H1 (cell line): ENCODE data around the gene ST6GALNAC4. TPM values are rescaled to one million over a fixed set of nuclear protein-coding genes. Genes with fewer than 3 reads are reported as not detected.

Source experiments
- CTCF ChIA-PET: fragments of 300-600 bp; sonication (Branson Sonifier 250); formaldehyde crosslinking; loops from one replicate; lab custom pipeline; 2021; ENCODE audit not compliant: partially characterized antibody; lab: Charles Lee
- POLR2A ChIA-PET: fragments of 300-600 bp; sonication (Branson Sonifier 250); formaldehyde crosslinking; loops from one replicate; lab custom pipeline; 2021; ENCODE audit warnings: inconsistent platforms; ENCODE audit not compliant: partially characterized antibody; lab: Charles Lee
- DNase-seq, 2 experiments: peaks; one replicate each; pipeline versions ENCODE4 v3.0.0 to v3.0.0-alpha.2; 2010 to 2022; ENCODE audit warnings: low spot score in 2 of 2, low read depth in 1 of 2, mixed read lengths in 1 of 2
- FAIRE-seq: peaks from 2 replicates; lab custom pipeline; 2011; peaks lifted over from hg19 to GRCh38; lab: Jason Lieb, UNC
- H2AFZ ChIP-seq: 2 replicates; pipeline ENCODE4 v1.8.1; 2012; ENCODE audit warnings: low read length, inconsistent platforms
- H2AK5ac ChIP-seq: 2 replicates; pipeline ENCODE4 v1.6.1; 2013; ENCODE audit warnings: low read depth, low read length
- H2BK120ac ChIP-seq: replicated peaks from 2 replicates; pipeline ENCODE3; 2013; ENCODE audit warnings: low read depth, low read length, inconsistent platforms
- H2BK12ac ChIP-seq: 2 replicates; pipeline ENCODE4 v1.6.1; 2013; ENCODE audit warnings: low read depth, low read length
- H2BK15ac ChIP-seq: 2 replicates; pipeline ENCODE4 v1.6.1; 2013; ENCODE audit warnings: low read length
- H2BK20ac ChIP-seq: 2 replicates; pipeline ENCODE4 v1.6.1; 2013; ENCODE audit warnings: low read length
- H2BK5ac ChIP-seq: 2 replicates; pipeline ENCODE4 v1.6.1; 2013; ENCODE audit warnings: low read depth, low read length
- H3K14ac ChIP-seq: 2 replicates; pipeline ENCODE4 v1.6.1; 2013; ENCODE audit warnings: inconsistent platforms; ENCODE audit not compliant: insufficient read length
- H3K18ac ChIP-seq: 2 replicates; pipeline ENCODE4 v1.6.1; 2013; ENCODE audit warnings: low read length; ENCODE audit errors: extremely low read depth
- H3K23ac ChIP-seq: 2 replicates; pipeline ENCODE4 v1.6.1; 2013; ENCODE audit warnings: inconsistent platforms; ENCODE audit not compliant: insufficient read length
- H3K23me2 ChIP-seq: 2 replicates; pipeline ENCODE4 v1.6.1; 2013; ENCODE audit warnings: low read depth, low read length
- H3K27ac ChIP-seq: 2 replicates; pipeline ENCODE4 v1.6.1; 2011; ENCODE audit warnings: low read depth, low read length, inconsistent platforms
- H3K27me3 ChIP-seq, 4 experiments: replicated peaks in 1 of 4; 1 replicate in 1 of 4; 2 replicates in 3 of 4; pipeline versions ENCODE4 v1.6.1 to v1.8.1; 2011 to 2013; ENCODE audit warnings: low read length in 3 of 4, mild to moderate bottlenecking in 3 of 4, inconsistent platforms in 2 of 4, mixed read lengths in 2 of 4, moderate library complexity in 1 of 4; ENCODE audit not compliant: control insufficient read depth in 3 of 4, insufficient read depth in 3 of 4; ENCODE audit errors: extremely low read depth in 1 of 4
- H3K36me3 ChIP-seq, 4 experiments: 2 replicates each; pipeline versions ENCODE4 v1.6.1 to v1.8.1; 2011 to 2013; ENCODE audit warnings: mild to moderate bottlenecking in 4 of 4, low read length in 3 of 4, moderate library complexity in 2 of 4, control low read depth in 1 of 4, inconsistent platforms in 1 of 4; ENCODE audit not compliant: insufficient read depth in 4 of 4, control insufficient read depth in 2 of 4
- H3K4ac ChIP-seq: replicated peaks from 2 replicates; pipeline ENCODE3; 2013; ENCODE audit warnings: low read length, low read depth, mixed read lengths, inconsistent platforms; ENCODE audit not compliant: insufficient read length
- H3K4me1 ChIP-seq, 4 experiments: replicated peaks in 1 of 4; 1 replicate in 1 of 4; 2 replicates in 3 of 4; pipeline versions ENCODE4 v1.6.1 to v1.8.1; 2011 to 2013; ENCODE audit warnings: low read length in 3 of 4, inconsistent platforms in 2 of 4, mixed read lengths in 1 of 4; ENCODE audit not compliant: insufficient read depth in 4 of 4, control insufficient read depth in 3 of 4
- H3K4me2 ChIP-seq, 2 experiments: 2 replicates each; pipeline versions ENCODE4 v1.6.1 to v1.8.1; 2011 to 2013; ENCODE audit warnings: low read depth in 2 of 2, low read length in 2 of 2, control low read depth in 1 of 2, inconsistent platforms in 1 of 2, mild to moderate bottlenecking in 1 of 2; ENCODE audit not compliant: insufficient read depth in 1 of 2
- H3K4me3 ChIP-seq, 4 experiments: fragments of 200-600, 300-600 bp in 1 of 4; sonication (generic), shearing (Covaris generic), sonication (Bioruptor Twin) in 1 of 4; 2 replicates each; pipeline versions ENCODE4 v1.5.1 to v1.8.1; 2011 to 2016; ENCODE audit warnings: low read length in 4 of 4, low read depth in 3 of 4, control low read depth in 2 of 4, inconsistent platforms in 2 of 4, mild to moderate bottlenecking in 2 of 4, mixed read lengths in 1 of 4, moderate library complexity in 1 of 4; ENCODE audit not compliant: insufficient read depth in 2 of 4; ENCODE audit errors: extremely low read depth in 1 of 4
- H3K56ac ChIP-seq: replicated peaks from 2 replicates; pipeline ENCODE3; 2013; ENCODE audit warnings: low read depth, mild to moderate bottlenecking, mixed read lengths, low read length, inconsistent platforms; ENCODE audit not compliant: insufficient read length
- H3K79me1 ChIP-seq: 2 replicates; pipeline ENCODE4 v1.6.1; 2013; ENCODE audit warnings: low read depth, low read length, control low read depth
- H3K79me2 ChIP-seq, 2 experiments: 2 replicates each; pipeline versions ENCODE4 v1.6.1 to v1.8.1; 2012 to 2013; ENCODE audit warnings: low read length in 2 of 2, mild to moderate bottlenecking in 2 of 2, inconsistent platforms in 1 of 2; ENCODE audit not compliant: insufficient read depth in 2 of 2, control insufficient read depth in 1 of 2
- H3K9ac ChIP-seq, 4 experiments: replicated peaks in 1 of 4; 1 replicate in 1 of 4; 2 replicates in 3 of 4; pipeline versions ENCODE4 v1.6.1 to v1.8.1; 2011 to 2013; ENCODE audit warnings: low read depth in 3 of 4, low read length in 3 of 4, control low read depth in 2 of 4, mild to moderate bottlenecking in 2 of 4, moderate library complexity in 2 of 4, inconsistent platforms in 1 of 4; ENCODE audit errors: extremely low read depth in 1 of 4
- H3K9me3 ChIP-seq, 2 experiments: 2 replicates each; pipeline versions ENCODE4 v1.6.1 to v1.8.1; 2012 to 2013; ENCODE audit warnings: mild to moderate bottlenecking in 2 of 2, moderate library complexity in 2 of 2, control low read depth in 1 of 2, inconsistent platforms in 1 of 2, low read depth in 1 of 2, low read length in 1 of 2, mixed read lengths in 1 of 2; ENCODE audit not compliant: insufficient read depth in 2 of 2
- H4K20me1 ChIP-seq, 2 experiments: replicated peaks in 1 of 2; 2 replicates each; pipeline versions ENCODE3 to v1.8.1; 2011 to 2013; ENCODE audit warnings: inconsistent platforms in 2 of 2, low read length in 2 of 2, mild to moderate bottlenecking in 1 of 2; ENCODE audit not compliant: insufficient read depth in 2 of 2, control insufficient read depth in 1 of 2
- H4K5ac ChIP-seq: 2 replicates; pipeline ENCODE4 v1.6.1; 2013; ENCODE audit warnings: low read length, low read depth, mixed read lengths, inconsistent platforms; ENCODE audit not compliant: insufficient read length
- H4K8ac ChIP-seq: 2 replicates; pipeline ENCODE4 v1.8.0; 2013; ENCODE audit warnings: mild to moderate bottlenecking, moderate library complexity, low read length, inconsistent platforms; ENCODE audit not compliant: insufficient read depth; ENCODE audit errors: extremely low read depth
- H4K91ac ChIP-seq: replicated peaks from 2 replicates; pipeline ENCODE3; 2013; ENCODE audit warnings: low read length, mixed read lengths, inconsistent platforms; ENCODE audit not compliant: insufficient read length
- ASH2L ChIP-seq: fragments of 200-600, 300-600 bp; sonication (generic); IDR thresholded peaks from one replicate; pipeline ENCODE4 v1.7.1; 2017; ENCODE audit warnings: low read length
- GABPA ChIP-seq: IDR thresholded peaks from 2 replicates; pipeline ENCODE4 v1.6.1; 2011; ENCODE audit warnings: mild to moderate bottlenecking, low read length, moderate library complexity, borderline replicate concordance; ENCODE audit not compliant: insufficient read depth
- NANOG ChIP-seq: IDR thresholded peaks from 2 replicates; pipeline ENCODE4 v1.6.1; 2011; ENCODE audit warnings: low read length, low read depth, mild to moderate bottlenecking, inconsistent platforms; ENCODE audit not compliant: insufficient read depth, poor library complexity, severe bottlenecking
- SAP30 ChIP-seq: fragments of 300-600 bp; sonication (generic); IDR thresholded peaks from 2 replicates; pipeline ENCODE4 v1.7.1; 2012; ENCODE audit warnings: low read length, moderate library complexity, mild to moderate bottlenecking, inconsistent platforms; ENCODE audit not compliant: insufficient read depth, insufficient replicate concordance
- SP4 ChIP-seq: IDR thresholded peaks from 2 replicates; pipeline ENCODE4 v1.6.1; 2012; ENCODE audit warnings: low read length, inconsistent platforms
- WGBS, 2 experiments: shearing (Covaris generic) in 1 of 2; methylation state at CpG; one replicate each; pipeline versions ENCODE4 v1.1.6 to v1.1.7; 2013 to 2015; ENCODE audit warnings: low lambda C conversion rate in 2 of 2, mixed read lengths in 2 of 2, inconsistent platforms in 1 of 2, low coverage in 1 of 2, missing lambda C conversion rate in 1 of 2; ENCODE audit not compliant: insufficient replicate concordance in 2 of 2, insufficient coverage in 1 of 2, insufficient read length in 1 of 2; ENCODE audit errors: extremely low coverage in 1 of 2, missing lambda C conversion rate in 1 of 2; 5-methylcytosine and 5-hydroxymethylcytosine counted together
- polyA plus RNA-seq, 7 experiments: library from polyadenylated mRNA; depleted of rRNA in 3 of 7; stranded (reverse) in 5 of 7; unstranded in 2 of 7; fragments of >200 nt in 5 of 7; fragments of 200-250 nt in 2 of 7; gene quantifications; 1 replicate in 5 of 7; 2 replicates in 1 of 7; 4 replicates in 1 of 7; pipeline versions ENCODE4 v1.2.1 to v1.2.3, GENCODE V29; 2011 to 2013; ENCODE audit warnings: missing spikeins in 2 of 7, mixed read lengths in 2 of 7
- total RNA-seq: library from RNA; stranded (reverse); fragmentation: NEBNext Ultra II Directional; extraction: Animal tissue kit (Norgen Biotek cat#: 25700); gene quantifications from 2 replicates; pipeline ENCODE4 v1.2.1, GENCODE V29; 2021

Gene ST6GALNAC4
- total and polyA plus RNA-seq, 2 of the 8 experiments (the other 6 are each of a cell fraction or from before 2014, with no cell fraction given) = 21.8 to 34.1 TPM

DNA sequence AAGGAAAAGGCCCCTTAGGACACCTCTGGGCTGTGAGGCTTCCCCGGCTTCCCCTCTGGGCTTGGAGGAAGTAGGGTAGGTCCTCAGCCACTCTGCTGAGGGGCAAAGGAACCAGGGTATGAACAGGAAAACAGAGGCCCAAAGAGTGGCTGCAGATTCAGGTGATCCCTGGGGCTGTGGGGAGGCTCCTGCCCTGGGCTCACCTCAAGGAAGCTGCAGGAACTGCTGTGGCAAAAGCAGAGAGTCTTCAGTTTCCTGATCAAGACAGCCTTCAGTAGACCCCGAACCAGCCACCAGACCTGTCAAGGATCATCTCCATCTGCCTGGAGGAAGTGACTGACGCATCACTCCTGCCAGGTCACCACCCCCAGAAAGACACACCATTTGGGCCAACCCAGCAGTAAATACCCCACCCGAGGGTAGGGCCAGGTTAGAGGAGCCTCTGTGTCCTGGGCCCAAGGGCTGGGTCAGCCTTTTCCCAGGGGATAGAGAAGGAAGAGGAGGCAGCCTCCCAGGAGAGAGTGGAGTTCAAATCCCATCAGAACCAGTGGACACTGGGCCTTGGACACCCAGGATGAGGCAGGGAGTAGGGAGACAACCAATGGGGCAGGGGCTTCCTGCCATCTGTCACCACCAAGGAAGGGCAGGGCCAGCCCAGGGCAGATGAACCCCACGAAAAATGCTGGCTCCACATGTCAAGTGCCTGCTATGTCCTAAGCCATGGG lies 11.7 kb downstream of the ST6GALNAC4 start:
- WGBS, 2 experiments = 92% methylated on average over 5 of the region's 5 CpGs; no CpG with 5 or more reads in 1 of the 2 experiments
- no peaks in the 10 kb centered on the region for H3K23me2 ChIP-seq
- H3K56ac ChIP-seq = no peak overlapping the region
- no peaks in the 10 kb centered on the region for H3K79me1 ChIP-seq
- H2AK5ac ChIP-seq = 0 out of 2 replicates have a peak overlapping the region, but pooled peaks have one; percentile 61
- no peaks in the 10 kb centered on the region for H3K36me3 ChIP-seq
- CTCF ChIA-PET = interaction anchor here (1.0 to 1.9 kb wide), 8 partner anchors 8 to 163 kb away, joined by 3 to 13 read pairs (median 4); partner anchors contain the start of gene PIP5KL1
- H4K91ac ChIP-seq = no peak overlapping the region
- H2BK20ac ChIP-seq = no peak overlapping the region
- H4K8ac ChIP-seq = no peak overlapping the region; the same call in 1 of the 2 replicates
- FAIRE-seq = no peak
- H2BK12ac ChIP-seq = 0 out of 2 replicates have a peak overlapping the region, but pooled peaks have one; percentile 27
- H3K4me3 ChIP-seq = no peak overlapping the region
- no peak overlapping the region for H3K14ac ChIP-seq
- H3K23ac ChIP-seq = no peak overlapping the region
- H3K27me3 ChIP-seq = no peaks in the 10 kb centered on the region
- H3K4ac ChIP-seq = no peak overlapping the region
- H3K9ac ChIP-seq = no peak overlapping the region
- no peaks in the 10 kb centered on the region for H3K9me3 ChIP-seq
- peak overlapping the region; percentile 12; the same call in 1 of the 2 replicates for H3K27ac ChIP-seq
- no peak overlapping the region for H2AFZ ChIP-seq
- POLR2A ChIA-PET = interaction anchor here (1.0 to 2.1 kb wide), 5 partner anchors 12 to 24 kb away, joined by 3 to 16 read pairs (median 3); partner anchors contain the start of gene ST6GALNAC4
- H2BK15ac ChIP-seq = 0 out of 2 replicates have a peak overlapping the region, but pooled peaks have one; percentile 18
- no peak for DNase-seq
- no peak overlapping the region for H4K5ac ChIP-seq
- no peak overlapping the region for H3K4me2 ChIP-seq
- peaks cover 0 to 1% of the 10 kb centered on the region in 2 experiments for H4K20me1 ChIP-seq
- H3K79me2 ChIP-seq = no peaks in the 10 kb centered on the region
- H3K4me1 ChIP-seq = peaks cover 3 to 21% (median 9%) of the 10 kb centered on the region in 4 experiments
- no peak for TF ChIP-seq SP4
- no peak for TF ChIP-seq ASH2L
- TF ChIP-seq SAP30 = no peak
- TF ChIP-seq GABPA = no peak
- no peak for TF ChIP-seq NANOG
- peak overlapping the region; percentile 63; the same call in 1 of the 2 replicates for H2BK5ac ChIP-seq
- no peak overlapping the region for H2BK120ac ChIP-seq
- 0 out of 2 replicates have a peak overlapping the region, but pooled peaks have one; percentile 53 for H3K18ac ChIP-seq
